Myocyte (in vitro differentiated cells): ENCODE results near the gene PDGFRB. TPM values are rescaled to one million over a fixed set of nuclear protein-coding genes. Genes with fewer than 3 reads are reported as not detected.

Source experiments
- DNase-seq: peaks from one replicate; pipeline ENCODE4 v3.0.0-alpha.2; 2012; ENCODE audit warnings: low read depth
- total RNA-seq: library from RNA; depleted of rRNA; stranded (reverse); fragments of >200 nt; gene quantifications from 2 replicates; pipeline ENCODE4 v1.2.3, GENCODE V29; 2014

Gene PDGFRB
- total RNA-seq, 1 donor from 2014 or later: 26.1 TPM

GRCh38 chr5:150117945-150118560, 37.6 kb downstream of the PDGFRB start:
- DNase-seq: no peak

- DNase-seq: no peak
Measured at GRCh38 chr5:150116667-150117400, 38.8 kb downstream of the PDGFRB start.

- DNase-seq: no peak
Measured at GRCh38 chr5:150114773-150115408, 40.8 kb downstream of the PDGFRB start.

- peak; percentile 83 for DNase-seq
Measured at GRCh38 chr5:150114102-150114641, 41.5 kb downstream of the PDGFRB start.

- DNase-seq: peak; percentile 63
Measured at GRCh38 chr5:150113047-150113744, 42.4 kb downstream of the PDGFRB start.

- peak; percentile 95 for DNase-seq
Measured at GRCh38 chr5:150112201-150113046, 43.2 kb downstream of the PDGFRB start.

- DNase-seq: no peak
Measured at GRCh38 chr5:150111122-150111521, 44.5 kb downstream of the PDGFRB start.

- DNase-seq: no peak
Measured at GRCh38 chr5:150109921-150110320, 45.7 kb downstream of the PDGFRB start.

GRCh38 chr5:150108711-150109514, 46.7 kb downstream of the PDGFRB start:
- no peak for DNase-seq

- no peak for DNase-seq
Measured at GRCh38 chr5:150107909-150108447, 47.7 kb downstream of the PDGFRB start.

GRCh38 chr5:150106674-150107426, 48.8 kb downstream of the PDGFRB start:
- DNase-seq: no peak

- DNase-seq: no peak
Measured at GRCh38 chr5:150105928-150106615, 49.6 kb downstream of the PDGFRB start.

GRCh38 chr5:150104550-150104870, 51.1 kb downstream of the PDGFRB start:
- DNase-seq: no peak

GRCh38 chr5:150103678-150104549, 51.7 kb downstream of the PDGFRB start:
- no peak for DNase-seq

GRCh38 chr5:150101023-150101422, 54.6 kb downstream of the PDGFRB start:
- no peak for DNase-seq

GRCh38 chr5:150097152-150097551, 58.5 kb downstream of the PDGFRB start:
- no peak for DNase-seq

GRCh38 chr5:150092159-150092787, 63.4 kb downstream of the PDGFRB start:
- no peak for DNase-seq
